Neuronal stem cell (in vitro differentiated cells): ENCODE results near the gene P3H4.

ENCODE experiments used
- DNase-seq: peaks from one replicate; pipeline ENCODE4 v3.0.0-alpha.2; 2013; ENCODE audit warnings: low spot score
- H2AFZ ChIP-seq: one replicate; pipeline ENCODE4 v1.6.1; 2013; ENCODE audit warnings: mild to moderate bottlenecking, low read length, inconsistent platforms
- H2AK5ac ChIP-seq: 2 replicates; pipeline ENCODE4 v1.6.1; 2013; ENCODE audit warnings: low read depth, mild to moderate bottlenecking, inconsistent platforms, low read length, moderate library complexity, mixed read lengths
- H2BK120ac ChIP-seq: 2 replicates; pipeline ENCODE4 v1.6.1; 2013; ENCODE audit warnings: low read depth, mild to moderate bottlenecking, inconsistent platforms, low read length, moderate library complexity, mixed read lengths
- H2BK12ac ChIP-seq: one replicate; pipeline ENCODE4 v1.6.1; 2013; ENCODE audit warnings: low read length, inconsistent platforms
- H2BK15ac ChIP-seq: 2 replicates; pipeline ENCODE4 v1.6.1; 2013; ENCODE audit warnings: mild to moderate bottlenecking, low read length, inconsistent platforms, mixed read lengths
- H2BK5ac ChIP-seq: one replicate; pipeline ENCODE4 v1.6.1; 2013; ENCODE audit warnings: inconsistent platforms, mild to moderate bottlenecking, low read length, moderate library complexity
- H3K14ac ChIP-seq: one replicate; pipeline ENCODE4 v1.6.1; 2013; ENCODE audit warnings: low read length, inconsistent platforms
- H3K18ac ChIP-seq: 2 replicates; pipeline ENCODE4 v1.6.1; 2013; ENCODE audit warnings: low read length, inconsistent platforms
- H3K23ac ChIP-seq: 2 replicates; pipeline ENCODE4 v1.6.1; 2013; ENCODE audit warnings: low read depth, mild to moderate bottlenecking, mixed read lengths, low read length, inconsistent platforms; ENCODE audit not compliant: poor library complexity
- H3K27ac ChIP-seq: replicated peaks from 3 replicates; pipeline ENCODE4 v1.5.1; 2013; ENCODE audit warnings: low read length, inconsistent platforms
- H3K27me3 ChIP-seq, 3 experiments: 2 replicates each; pipeline ENCODE4 v1.6.1; 2013; ENCODE audit warnings: low read length in 3 of 3, mild to moderate bottlenecking in 2 of 3, inconsistent platforms in 1 of 3, low read depth in 1 of 3, mixed read lengths in 1 of 3, moderate library complexity in 1 of 3; ENCODE audit not compliant: control insufficient read depth in 3 of 3, insufficient read depth in 3 of 3
- H3K36me3 ChIP-seq, 2 donors: replicated peaks in 1 of 2; 2 replicates each; pipeline ENCODE4 v1.6.1; 2013; ENCODE audit warnings: low read length in 2 of 2; ENCODE audit not compliant: control insufficient read depth in 2 of 2, insufficient read depth in 2 of 2
- H3K4ac ChIP-seq: 2 replicates; pipeline ENCODE4 v1.6.1; 2013; ENCODE audit warnings: inconsistent platforms, mild to moderate bottlenecking, low read length, moderate library complexity
- H3K4me1 ChIP-seq, 2 donors: 1 replicate in 1 of 2; 2 replicates in 1 of 2; pipeline ENCODE4 v1.6.1; 2013; ENCODE audit warnings: low read length in 2 of 2, low read depth in 1 of 2; ENCODE audit not compliant: control insufficient read depth in 2 of 2, insufficient read depth in 1 of 2
- H3K4me2 ChIP-seq: one replicate; pipeline ENCODE4 v1.6.1; 2013; ENCODE audit warnings: mild to moderate bottlenecking, low read length, inconsistent platforms; ENCODE audit not compliant: insufficient read depth, poor library complexity, severe bottlenecking
- H3K4me3 ChIP-seq, 2 donors: 2 replicates each; pipeline ENCODE4 v1.5.1; 2013; ENCODE audit warnings: low read length in 2 of 2, mild to moderate bottlenecking in 2 of 2, inconsistent platforms in 1 of 2, moderate library complexity in 1 of 2
- H3K79me1 ChIP-seq: one replicate; pipeline ENCODE4 v1.6.1; 2013; ENCODE audit warnings: low read depth, mild to moderate bottlenecking, inconsistent platforms, low read length, moderate library complexity
- H3K9ac ChIP-seq: one replicate; pipeline ENCODE4 v1.6.1; 2013; ENCODE audit warnings: mild to moderate bottlenecking, low read depth, low read length, inconsistent platforms; ENCODE audit not compliant: poor library complexity
- H3K9me3 ChIP-seq, 2 donors: replicated peaks in 1 of 2; 2 replicates each; pipeline versions ENCODE3 to v1.6.1; 2013; ENCODE audit warnings: low read length in 2 of 2, mild to moderate bottlenecking in 2 of 2, inconsistent platforms in 1 of 2, low read depth in 1 of 2, mixed read lengths in 1 of 2, moderate library complexity in 1 of 2; ENCODE audit not compliant: control insufficient read depth in 2 of 2, insufficient read depth in 1 of 2
- H4K8ac ChIP-seq: one replicate; pipeline ENCODE4 v1.6.1; 2013; ENCODE audit warnings: low read depth, mild to moderate bottlenecking, inconsistent platforms, low read length, moderate library complexity
- H4K91ac ChIP-seq: one replicate; pipeline ENCODE4 v1.6.1; 2013; ENCODE audit warnings: low read length, low read depth, mild to moderate bottlenecking, inconsistent platforms; ENCODE audit not compliant: poor library complexity
- WGBS, 2 donors: extraction: QIAGEN DNeasy Blood & Tissue Kit; methylation state at CpG; one replicate each; pipeline ENCODE4 v1.1.7; 2013; ENCODE audit warnings: missing lambda C conversion rate in 2 of 2, mixed read lengths in 1 of 2; ENCODE audit not compliant: insufficient read length in 2 of 2, insufficient replicate concordance in 1 of 2; ENCODE audit errors: extremely low coverage in 2 of 2; 5-methylcytosine and 5-hydroxymethylcytosine counted together

Gene P3H4

GRCh38 chr17:41763327-41763726 is 48.4 kb downstream of the P3H4 start:
- WGBS, 2 donors = no CpG with 5 or more reads among the region's 8 CpGs
- peak overlapping the region; percentile 14 for H2BK5ac ChIP-seq
- no peak overlapping the region for H3K4me2 ChIP-seq
- no peak for DNase-seq
- peaks cover 54 to 83% of the 10 kb centered on the region in 2 donors for H3K36me3 ChIP-seq
- no peaks in the 10 kb centered on the region for H3K27me3 ChIP-seq
- no peak overlapping the region for H3K14ac ChIP-seq
- H4K91ac ChIP-seq = no peak overlapping the region
- H3K9me3 ChIP-seq = peaks cover 0 to 3% of the 10 kb centered on the region in 2 donors
- H2AFZ ChIP-seq = no peak overlapping the region
- no peak overlapping the region for H2BK12ac ChIP-seq
- no peak overlapping the region for H2BK120ac ChIP-seq
- peak overlapping the region; percentile 54 for H3K9ac ChIP-seq
- H3K23ac ChIP-seq = no peak overlapping the region
- H2BK15ac ChIP-seq = no peak overlapping the region
- H3K4me1 ChIP-seq = no peaks in the 10 kb centered on the region
- H3K79me1 ChIP-seq = no peaks in the 10 kb centered on the region
- peak overlapping the region in 1 of 2 donors; percentile 55 for H3K4me3 ChIP-seq
- H2AK5ac ChIP-seq = no peak overlapping the region
- no peak overlapping the region for H3K4ac ChIP-seq
- H3K27ac ChIP-seq = no peak overlapping the region
- H4K8ac ChIP-seq = no peak overlapping the region
- H3K18ac ChIP-seq = no peak overlapping the region

GRCh38 chr17:41762841-41763240 is 48.9 kb downstream of the P3H4 start:
- H3K4me2 ChIP-seq = no peak overlapping the region
- no peak overlapping the region for H2BK15ac ChIP-seq
- no peak overlapping the region for H2AK5ac ChIP-seq
- peaks cover 0 to 3% of the 10 kb centered on the region in 2 donors for H3K9me3 ChIP-seq
- H3K14ac ChIP-seq = no peak overlapping the region
- no peak overlapping the region for H2BK120ac ChIP-seq
- H4K8ac ChIP-seq = no peak overlapping the region
- no peak overlapping the region for H2BK5ac ChIP-seq
- H3K18ac ChIP-seq = no peak overlapping the region
- H3K4me3 ChIP-seq = peak overlapping the region in 1 of 2 donors; percentile 55
- H3K79me1 ChIP-seq = no peaks in the 10 kb centered on the region
- no peak overlapping the region for H3K23ac ChIP-seq
- H2BK12ac ChIP-seq = no peak overlapping the region
- H3K36me3 ChIP-seq = peaks cover 56 to 87% of the 10 kb centered on the region in 2 donors
- no peak for DNase-seq
- no peak overlapping the region for H3K27ac ChIP-seq
- H3K9ac ChIP-seq = peak overlapping the region; percentile 54
- no peak overlapping the region for H2AFZ ChIP-seq
- H3K4ac ChIP-seq = no peak overlapping the region
- WGBS, 2 donors = no CpG with 5 or more reads among the region's 16 CpGs
- no peaks in the 10 kb centered on the region for H3K4me1 ChIP-seq
- H3K27me3 ChIP-seq = no peaks in the 10 kb centered on the region
- no peak overlapping the region for H4K91ac ChIP-seq

GRCh38 chr17:41762391-41762790 is 49.4 kb downstream of the P3H4 start:
- Histone ChIP-seq H3K9me3 (peaks cover 0 to 3% of the 10 kb centered on the region in 2 donors), H2BK5ac (no peak overlapping the region), H4K91ac (no peak overlapping the region), H3K27ac (no peak overlapping the region), H3K23ac (no peak overlapping the region), H2AFZ (no peak overlapping the region), H3K4me1 (no peaks in the 10 kb centered on the region), H4K8ac (no peak overlapping the region), H3K79me1 (no peaks in the 10 kb centered on the region), H3K27me3 (no peaks in the 10 kb centered on the region), H3K4me2 (no peak overlapping the region), H2BK12ac (no peak overlapping the region), H3K4me3 (no peak overlapping the region), H3K36me3 (peaks cover 56 to 87% of the 10 kb centered on the region in 2 donors), H3K9ac (no peak overlapping the region), H2AK5ac (no peak overlapping the region), H3K4ac (no peak overlapping the region), H2BK120ac (no peak overlapping the region), H3K14ac (no peak overlapping the region), H2BK15ac (no peak overlapping the region), H3K18ac (no peak overlapping the region)
- DNase-seq = no peak
- no CpG with 5 or more reads among the region's 6 CpGs for WGBS, 2 donors

GRCh38 chr17:41760878-41761277 is 50.9 kb downstream of the P3H4 start:
- no peak overlapping the region for H3K4me3 ChIP-seq
- no peaks in the 10 kb centered on the region for H3K79me1 ChIP-seq
- H3K4me2 ChIP-seq = no peak overlapping the region
- no peak overlapping the region for H3K18ac ChIP-seq
- DNase-seq = no peak
- H3K4me1 ChIP-seq = no peaks in the 10 kb centered on the region
- no peak overlapping the region for H2BK15ac ChIP-seq
- no peak overlapping the region for H2BK120ac ChIP-seq
- H3K23ac ChIP-seq = no peak overlapping the region
- H2AFZ ChIP-seq = no peak overlapping the region
- no peak overlapping the region for H3K14ac ChIP-seq
- H4K8ac ChIP-seq = no peak overlapping the region
- WGBS, 2 donors = no CpG with 5 or more reads among the region's 6 CpGs
- H2BK12ac ChIP-seq = no peak overlapping the region
- no peak overlapping the region for H2AK5ac ChIP-seq
- peaks cover 0 to 2% of the 10 kb centered on the region in 2 donors for H3K9me3 ChIP-seq
- H4K91ac ChIP-seq = no peak overlapping the region
- no peak overlapping the region for H3K9ac ChIP-seq
- H3K4ac ChIP-seq = no peak overlapping the region
- H3K36me3 ChIP-seq = peaks cover 56 to 87% of the 10 kb centered on the region in 2 donors
- H3K27me3 ChIP-seq = no peaks in the 10 kb centered on the region
- no peak overlapping the region for H3K27ac ChIP-seq
- no peak overlapping the region for H2BK5ac ChIP-seq
